Uterus (tissue), 4 donors: ENCODE measurements around the gene SUPT3H. TPM values are rescaled to one million over a fixed set of nuclear protein-coding genes. Genes with fewer than 3 reads are reported as not detected.

ENCODE experiments used
- DNase-seq, 2 donors: peaks; one replicate each; pipeline ENCODE4 v3.0.0-alpha.2; 2019 to 2020
- H3K27ac ChIP-seq, 2 donors: fragments of 200-600 bp; sonication (generic); 1 replicate in 1 of 2; 2 replicates in 1 of 2; pipeline ENCODE4 v1.5.1; 2016 to 2018
- H3K27me3 ChIP-seq, 2 donors: fragments of 200-600 bp; sonication (generic); one replicate each; pipeline ENCODE4 v1.5.1; 2018 to 2019; ENCODE audit warnings: control low read depth in 1 of 2
- H3K36me3 ChIP-seq, 2 donors: fragments of 200-600 bp; sonication (generic); one replicate each; pipeline ENCODE4 v1.5.1; 2019; ENCODE audit warnings: control low read depth in 1 of 2
- H3K4me1 ChIP-seq, 2 donors: fragments of 200-600 bp; sonication (generic); one replicate each; pipeline ENCODE4 v1.5.1; 2018 to 2019; ENCODE audit warnings: control low read depth in 1 of 2
- H3K4me3 ChIP-seq, 2 donors: fragments of 200-600 bp; sonication (generic); 1 replicate in 1 of 2; 2 replicates in 1 of 2; pipeline ENCODE4 v1.5.1; 2018 to 2019; ENCODE audit warnings: mild to moderate bottlenecking in 1 of 2
- H3K9me3 ChIP-seq, 2 donors: fragments of 200-600 bp; sonication (generic); one replicate each; pipeline ENCODE4 v1.5.1; 2019; ENCODE audit warnings: control low read depth in 1 of 2
- POLR2A ChIP-seq, 2 donors: fragments of 450-650 bp; IDR thresholded peaks; one replicate each; pipeline ENCODE4 v1.6.1; 2016; ENCODE audit warnings: antibody characterized with exemption in 2 of 2, mild to moderate bottlenecking in 1 of 2, moderate library complexity in 1 of 2
- intact Hi-C: fragments of 100-400 bp; cut with DNase I; formaldehyde crosslinking; loops from one replicate; pipeline ENCODE4 v1.15.1; 2023; ENCODE audit warnings: low total_unique reads
- total RNA-seq, 4 donors: library from RNA; depleted of rRNA in 3 of 4; stranded (reverse); fragments of >200 nt in 3 of 4; gene quantifications; one replicate each; pipeline versions ENCODE4 v1.1.0 to v1.2.4, GENCODE V29; 2014 to 2023
- TF ChIP-seq, protein P1 (sequence below), 4 experiments: fragments of 200-600 bp in 2 of 4; fragments of 450-650 bp in 2 of 4; sonication (generic) in 2 of 4; IDR thresholded peaks; one replicate each; pipeline ENCODE4 v1.5.1; 2016 to 2019; ENCODE audit warnings: antibody characterized with exemption in 4 of 4, mild to moderate bottlenecking in 2 of 4, moderate library complexity in 1 of 4
- donor health status: DM: yes; HTN: yes; CAD: no.

Gene SUPT3H
- total RNA-seq, 4 donors from 2014 or later, result 1.3 to 14.9 (median 7.6) TPM

DNA sequence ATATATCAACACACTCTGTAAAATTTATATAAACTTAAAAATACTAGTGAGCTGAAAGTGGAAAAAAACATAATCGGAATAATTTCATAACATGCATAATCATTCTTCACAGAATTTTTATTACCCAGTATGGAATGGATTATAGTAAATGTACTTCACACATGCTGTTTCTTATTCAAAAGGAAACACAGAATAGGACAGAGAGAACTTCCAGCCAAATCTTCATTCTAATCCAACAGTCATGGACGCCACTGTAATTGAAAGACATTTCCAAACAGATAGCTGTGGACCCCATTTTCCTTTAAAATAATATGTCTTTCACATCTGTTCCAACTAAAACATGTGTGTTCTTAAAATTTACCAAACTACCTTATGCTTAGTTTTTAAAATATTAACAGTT, 176.2 kb downstream of the SUPT3H start:
- no peak for DNase-seq
- intact Hi-C loops, result no loop called here
- Histone ChIP-seq H3K36me3 (peaks cover 0 to 4% of the 10 kb centered on the region in 2 donors), H3K4me1 (no peaks in the 10 kb centered on the region), H3K4me3 (no peak overlapping the region), H3K9me3 (no peaks in the 10 kb centered on the region), H3K27ac (no peak overlapping the region), H3K27me3 (no peaks in the 10 kb centered on the region)
- TF ChIP-seq, protein P1, sequence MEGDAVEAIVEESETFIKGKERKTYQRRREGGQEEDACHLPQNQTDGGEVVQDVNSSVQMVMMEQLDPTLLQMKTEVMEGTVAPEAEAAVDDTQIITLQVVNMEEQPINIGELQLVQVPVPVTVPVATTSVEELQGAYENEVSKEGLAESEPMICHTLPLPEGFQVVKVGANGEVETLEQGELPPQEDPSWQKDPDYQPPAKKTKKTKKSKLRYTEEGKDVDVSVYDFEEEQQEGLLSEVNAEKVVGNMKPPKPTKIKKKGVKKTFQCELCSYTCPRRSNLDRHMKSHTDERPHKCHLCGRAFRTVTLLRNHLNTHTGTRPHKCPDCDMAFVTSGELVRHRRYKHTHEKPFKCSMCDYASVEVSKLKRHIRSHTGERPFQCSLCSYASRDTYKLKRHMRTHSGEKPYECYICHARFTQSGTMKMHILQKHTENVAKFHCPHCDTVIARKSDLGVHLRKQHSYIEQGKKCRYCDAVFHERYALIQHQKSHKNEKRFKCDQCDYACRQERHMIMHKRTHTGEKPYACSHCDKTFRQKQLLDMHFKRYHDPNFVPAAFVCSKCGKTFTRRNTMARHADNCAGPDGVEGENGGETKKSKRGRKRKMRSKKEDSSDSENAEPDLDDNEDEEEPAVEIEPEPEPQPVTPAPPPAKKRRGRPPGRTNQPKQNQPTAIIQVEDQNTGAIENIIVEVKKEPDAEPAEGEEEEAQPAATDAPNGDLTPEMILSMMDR (IDR thresholded peaks at IDR 0.05), result no peak
- no peak for TF ChIP-seq POLR2A (IDR thresholded peaks at IDR 0.05)

DNA sequence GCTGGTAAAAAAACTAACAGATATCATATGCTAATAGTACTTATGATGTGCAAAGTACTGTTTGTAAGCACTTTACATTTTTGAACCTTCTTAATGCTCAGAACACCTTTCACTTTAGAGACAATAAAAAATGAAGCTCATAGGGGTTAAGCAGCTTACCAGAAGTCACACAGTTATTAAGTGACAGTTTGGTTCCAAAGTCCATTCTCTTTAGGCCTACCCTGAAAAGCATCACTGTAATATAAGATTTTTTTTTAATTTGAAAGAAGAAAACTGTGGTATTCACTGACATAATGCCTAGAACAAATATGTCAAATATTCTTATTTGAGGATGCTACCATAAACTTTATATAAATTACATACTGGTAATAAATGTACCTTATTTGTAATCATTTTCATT, 177.2 kb downstream of the SUPT3H start:
- no peak for DNase-seq
- Histone ChIP-seq H3K27me3 (no peaks in the 10 kb centered on the region), H3K9me3 (no peaks in the 10 kb centered on the region), H3K4me3 (no peak overlapping the region), H3K27ac (no peak overlapping the region), H3K4me1 (no peaks in the 10 kb centered on the region), H3K36me3 (peaks cover 0 to 4% of the 10 kb centered on the region in 2 donors)
- intact Hi-C loops, result no loop called here
- TF ChIP-seq, protein P1 (IDR thresholded peaks at IDR 0.05), result no peak

DNA sequence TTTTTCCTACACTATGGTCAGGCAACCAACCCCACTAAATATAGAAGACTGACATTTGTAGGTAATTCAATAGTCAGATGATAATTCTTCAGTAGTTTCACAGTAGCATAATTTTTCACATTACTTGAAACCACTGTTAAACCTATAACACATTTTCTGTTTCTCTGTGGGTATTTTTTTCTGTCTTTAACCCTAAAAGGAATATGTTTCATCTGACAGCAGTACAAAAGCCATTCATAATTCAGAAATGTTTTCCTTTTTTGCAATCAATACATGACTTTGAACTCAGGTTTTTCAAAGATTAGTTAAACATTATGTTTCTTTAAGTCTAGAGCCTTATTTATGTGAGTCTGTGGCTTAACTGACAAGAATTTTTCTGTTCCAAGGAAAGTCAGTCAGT, 178.2 kb downstream of the SUPT3H start:
- Histone ChIP-seq H3K4me1 (no peaks in the 10 kb centered on the region), H3K9me3 (no peaks in the 10 kb centered on the region), H3K36me3 (peaks cover 0 to 4% of the 10 kb centered on the region in 2 donors), H3K27ac (no peak overlapping the region), H3K4me3 (no peak overlapping the region), H3K27me3 (no peaks in the 10 kb centered on the region)
- intact Hi-C loops, result no loop called here
- TF ChIP-seq, protein P1 (IDR thresholded peaks at IDR 0.05), result no peak
- no peak for TF ChIP-seq POLR2A (IDR thresholded peaks at IDR 0.05)
- no peak for DNase-seq

- Histone ChIP-seq H3K4me1 (no peaks in the 10 kb centered on the region), H3K27ac (no peak overlapping the region), H3K4me3 (no peak overlapping the region), H3K9me3 (no peaks in the 10 kb centered on the region), H3K27me3 (no peaks in the 10 kb centered on the region), H3K36me3 (peaks cover 0 to 4% of the 10 kb centered on the region in 2 donors)
- no peak for DNase-seq
- intact Hi-C loops, result no loop called here
- TF ChIP-seq, protein P1 (IDR thresholded peaks at IDR 0.05), result no peak
- no peak for TF ChIP-seq POLR2A (IDR thresholded peaks at IDR 0.05)
Observed at GRCh38 chr6:45196121-45196520, 181.6 kb downstream of the SUPT3H start.

DNA sequence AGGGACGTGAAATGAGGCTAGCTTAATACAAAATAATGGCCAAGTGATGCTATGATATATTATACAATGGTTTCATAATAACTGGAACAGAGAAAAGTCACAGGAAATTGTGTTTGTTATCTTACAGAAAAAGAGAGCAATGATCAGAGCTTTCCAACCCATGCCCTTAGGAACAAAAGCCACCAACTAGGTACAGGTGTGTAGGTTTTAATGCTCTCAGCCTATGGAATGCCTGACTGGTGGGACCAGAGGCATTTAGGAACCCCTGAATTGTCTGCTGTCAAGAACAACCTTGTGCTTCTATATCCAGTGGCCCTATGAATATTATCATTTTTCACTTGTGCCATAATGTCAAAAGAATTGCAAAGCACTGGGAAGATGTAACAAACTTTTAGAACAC, 182.6 kb downstream of the SUPT3H start:
- H3K27me3 ChIP-seq, result no peaks in the 10 kb centered on the region
- peaks cover 0 to 4% of the 10 kb centered on the region in 2 donors for H3K36me3 ChIP-seq
- no peaks in the 10 kb centered on the region for H3K4me1 ChIP-seq
- TF ChIP-seq, protein P1 (IDR thresholded peaks at IDR 0.05), result no peak
- no peak for TF ChIP-seq POLR2A (IDR thresholded peaks at IDR 0.05)
- no peaks in the 10 kb centered on the region for H3K9me3 ChIP-seq
- no peak for DNase-seq
- intact Hi-C loops, result no loop called here
- H3K27ac ChIP-seq, result no peak overlapping the region
- no peak overlapping the region for H3K4me3 ChIP-seq
